HG03432 (cell line): Measurements from ENCODE around the gene PLEKHA7.
"Not testable (repeated sequence)": the region's sequence is repeated elsewhere in the genome, so short reads cannot be mapped to it uniquely, and the experiment has no call there.

ENCODE experiments used
- ATAC-seq: cut with Tn5 transposase; IDR thresholded peaks from one replicate; pipeline ENCODE4 v1.9.1; 2021; ENCODE audit warnings: mild to moderate bottlenecking, moderate library complexity; ENCODE audit not compliant: unreplicated experiment

Gene PLEKHA7

GRCh38 chr11:16917941-16918340, 96.3 kb downstream of the PLEKHA7 start:
- no peak for ATAC-seq

DNA sequence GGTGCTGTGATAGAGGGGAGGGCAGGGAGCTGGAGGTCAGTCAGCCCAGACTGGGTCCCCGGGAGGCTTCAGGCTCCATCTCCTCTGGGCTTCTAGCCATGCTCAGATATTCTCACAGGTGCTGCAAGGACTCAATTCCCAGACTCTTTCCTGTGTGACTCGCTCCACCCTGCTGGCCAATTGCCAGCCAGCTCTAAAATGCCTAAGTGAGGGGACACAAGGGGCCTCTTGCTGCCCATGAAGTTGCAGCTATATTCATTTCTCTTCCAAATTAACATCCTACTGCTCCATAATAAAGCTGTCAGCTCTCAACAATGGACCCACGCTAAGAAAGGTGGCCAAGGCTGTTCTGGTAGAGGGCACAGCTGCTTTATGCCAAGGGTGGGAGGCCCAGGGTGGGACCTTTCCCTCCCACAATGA, 101.5 kb downstream of the PLEKHA7 start:
- ATAC-seq: no peak

DNA sequence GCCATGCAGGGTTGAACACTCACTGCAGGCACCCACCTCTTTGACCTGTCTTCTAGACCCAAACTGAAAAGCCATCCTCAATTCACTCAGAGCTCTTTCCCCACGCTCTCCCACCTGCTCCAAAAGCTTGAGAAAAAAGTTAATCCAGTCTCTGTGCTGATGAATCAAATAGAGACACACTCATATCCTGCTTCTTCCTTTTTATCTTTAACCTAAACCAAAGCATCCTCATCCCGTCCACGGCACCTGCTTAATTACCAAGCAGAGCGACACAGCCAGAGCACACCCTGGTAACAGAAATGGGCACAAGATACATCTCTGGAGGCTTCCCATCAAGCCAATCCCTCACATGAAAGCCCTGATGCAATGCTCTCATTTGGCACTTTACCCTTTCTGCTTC, 102.6 kb downstream of the PLEKHA7 start:
- ATAC-seq: no peak

DNA sequence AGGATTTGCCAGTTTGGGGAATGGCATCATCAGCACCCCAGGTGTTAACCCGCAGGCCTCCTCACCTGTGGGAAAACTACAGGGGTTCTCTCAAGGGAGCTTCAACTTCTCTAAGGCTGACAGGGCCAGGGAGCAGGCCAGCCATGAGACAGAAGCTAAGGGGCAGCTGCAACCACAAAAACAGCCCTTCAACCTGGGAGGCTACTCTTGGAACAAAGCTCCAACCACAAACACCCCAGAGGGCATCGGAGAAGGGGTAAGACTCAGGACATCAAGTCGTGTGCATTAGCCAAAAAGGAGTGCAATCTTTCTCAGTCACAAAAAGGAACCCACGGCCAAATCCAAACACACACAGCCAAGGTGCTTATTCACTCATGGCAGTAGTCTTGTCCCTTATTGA, 103.0 kb downstream of the PLEKHA7 start:
- no peak for ATAC-seq

DNA sequence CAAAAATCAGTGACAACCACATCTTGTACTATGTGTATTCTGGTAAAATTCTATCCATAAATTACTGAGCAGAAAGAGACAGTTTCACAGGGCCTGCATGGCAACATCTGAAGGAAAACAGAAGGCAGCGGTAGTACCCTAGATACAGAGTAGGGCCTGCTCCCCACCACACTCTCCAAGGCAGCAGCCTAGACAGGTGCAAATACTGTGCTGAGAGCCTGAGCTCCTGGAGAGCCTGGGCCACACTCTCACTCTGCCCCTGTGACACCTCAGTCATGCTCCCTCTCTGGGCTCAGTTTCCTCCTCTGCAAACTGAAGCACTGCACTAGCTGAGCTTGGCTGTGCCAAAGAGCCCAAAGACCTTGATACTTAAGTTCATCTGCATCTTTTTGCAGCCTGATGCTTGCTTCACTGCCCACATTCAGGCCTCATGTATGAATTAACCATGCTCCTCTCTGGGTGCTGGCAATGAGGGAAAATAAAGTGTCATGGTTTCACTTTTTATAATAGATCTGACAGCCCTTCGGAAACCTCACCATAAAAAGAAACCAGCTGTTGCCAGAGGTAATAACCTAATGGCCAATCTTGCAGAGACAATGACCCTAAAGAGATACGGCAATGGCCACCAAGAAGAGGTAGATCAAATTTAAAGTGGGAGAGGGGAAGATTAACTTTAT, 104.7 kb downstream of the PLEKHA7 start:
- peak; percentile 89 for ATAC-seq

GRCh38 chr11:16905375-16905774, 108.8 kb downstream of the PLEKHA7 start:
- ATAC-seq: no peak

DNA sequence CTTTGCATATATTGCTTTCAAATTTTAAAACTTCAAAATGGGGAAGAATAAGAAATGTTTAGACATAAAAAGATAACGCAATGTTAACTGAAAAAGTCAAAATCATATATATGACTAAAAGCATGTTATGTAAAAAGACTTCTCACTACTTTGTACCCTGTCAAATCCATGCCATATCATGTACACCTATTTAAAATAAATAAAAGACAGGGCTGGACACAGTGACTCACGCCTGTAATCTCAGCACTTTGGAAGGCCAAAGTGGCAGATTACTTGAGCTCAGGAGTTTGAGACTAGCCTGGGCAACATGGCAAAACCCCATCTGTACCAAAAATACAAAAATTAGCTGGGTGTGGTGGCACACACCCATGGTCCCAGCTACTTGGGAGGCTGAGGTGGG, 109.5 kb downstream of the PLEKHA7 start:
- ATAC-seq: not testable (repeated sequence)

- ATAC-seq: peak; percentile 72
Observed at GRCh38 chr11:16902781-16903378, 111.3 kb downstream of the PLEKHA7 start.

- ATAC-seq: peak; percentile 83
Observed at GRCh38 chr11:16902182-16902581, 112.0 kb downstream of the PLEKHA7 start.

- no peak for ATAC-seq
Observed at GRCh38 chr11:16900491-16900890, 113.7 kb downstream of the PLEKHA7 start.

DNA sequence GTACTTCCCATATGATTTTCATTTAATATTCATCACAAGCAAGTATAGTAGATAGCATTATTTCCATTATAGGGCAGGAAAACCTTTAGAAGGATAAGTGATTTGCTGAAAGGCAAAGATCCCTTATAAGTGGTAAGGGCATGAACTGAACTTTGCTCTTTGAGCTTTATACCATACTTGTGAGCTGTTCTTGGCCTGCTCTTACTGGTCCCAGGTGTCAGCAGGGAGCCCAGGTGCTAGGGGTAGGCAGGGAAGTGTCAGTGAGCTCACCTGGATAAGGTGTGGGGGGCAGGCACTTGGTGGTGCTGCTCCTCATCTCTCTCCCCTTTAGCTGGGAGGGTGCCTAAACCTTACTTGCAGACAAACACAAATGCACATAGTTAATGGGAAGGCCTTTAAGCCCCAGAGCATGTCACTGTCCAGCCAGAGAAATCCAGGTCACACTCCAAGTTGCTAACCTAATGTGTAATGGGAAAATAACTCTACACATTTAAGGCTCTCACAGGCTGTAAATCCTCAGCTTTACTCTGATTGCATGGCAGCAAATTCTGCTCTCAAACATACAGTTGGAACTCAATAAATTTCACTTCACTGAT, 114.4 kb downstream of the PLEKHA7 start:
- ATAC-seq: no peak

- ATAC-seq: no peak
Observed at GRCh38 chr11:16898274-16898985, 115.8 kb downstream of the PLEKHA7 start.

DNA sequence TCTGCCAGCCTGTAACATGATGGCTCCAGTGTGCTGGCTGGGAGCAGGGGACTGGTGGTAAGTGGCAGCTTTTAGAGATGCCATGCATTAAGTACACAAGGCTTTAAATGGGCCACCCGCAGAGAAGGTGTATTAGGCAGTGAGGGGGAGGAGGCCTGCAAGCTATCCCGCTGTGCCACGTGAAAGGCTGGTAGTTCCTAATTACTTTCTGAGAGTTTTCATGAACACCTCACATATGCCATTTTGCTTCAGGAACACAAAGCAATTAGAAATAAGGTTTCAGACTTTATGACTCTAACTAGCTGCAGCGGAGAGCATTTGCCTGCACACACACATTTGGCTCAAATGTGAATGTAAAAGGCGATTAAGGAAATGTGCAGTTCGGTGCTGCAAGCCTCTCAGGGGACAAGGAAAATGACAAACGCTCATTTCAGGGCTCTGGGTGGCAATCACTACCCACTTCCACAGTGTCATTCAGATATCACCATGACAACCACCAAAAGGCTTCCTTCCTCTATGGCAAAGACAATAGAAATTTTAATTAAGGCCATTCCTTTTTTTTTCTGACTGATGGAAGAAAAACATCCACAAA, 116.6 kb downstream of the PLEKHA7 start:
- ATAC-seq: no peak

DNA sequence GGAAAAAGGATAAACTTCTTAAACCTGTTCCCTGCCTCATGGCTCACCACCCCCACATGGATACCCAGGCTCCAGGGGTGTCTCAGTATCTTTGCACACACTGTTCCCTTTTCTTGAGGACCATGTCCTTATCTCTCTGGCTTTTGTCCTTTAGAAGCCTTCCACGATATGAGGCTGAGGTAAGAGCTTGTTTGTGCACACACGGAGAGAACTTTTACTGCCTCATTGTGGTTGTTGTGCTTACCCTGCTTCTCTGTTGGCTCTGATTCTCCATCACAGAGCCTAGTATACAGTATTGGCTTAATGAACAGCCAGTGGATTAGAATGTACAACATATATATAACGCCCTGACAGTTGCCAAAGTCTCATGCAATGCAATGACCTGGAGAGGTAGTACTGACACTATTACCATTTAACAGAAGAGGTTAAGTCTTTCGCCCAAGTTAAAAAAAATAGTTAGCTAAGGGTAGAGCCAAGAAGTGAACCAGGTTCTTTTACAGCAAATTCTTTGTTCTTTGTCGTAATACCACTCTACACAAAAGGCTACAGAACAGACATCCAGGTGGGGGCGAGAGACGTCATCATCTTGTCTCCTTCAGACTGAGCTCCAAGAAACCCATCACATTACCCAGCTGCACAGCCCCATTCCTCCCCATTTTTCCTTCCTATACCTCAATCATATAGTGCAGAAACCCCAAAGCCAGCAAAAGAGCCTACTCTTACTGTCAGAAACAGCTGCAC, 117.3 kb downstream of the PLEKHA7 start:
- ATAC-seq: no peak

DNA sequence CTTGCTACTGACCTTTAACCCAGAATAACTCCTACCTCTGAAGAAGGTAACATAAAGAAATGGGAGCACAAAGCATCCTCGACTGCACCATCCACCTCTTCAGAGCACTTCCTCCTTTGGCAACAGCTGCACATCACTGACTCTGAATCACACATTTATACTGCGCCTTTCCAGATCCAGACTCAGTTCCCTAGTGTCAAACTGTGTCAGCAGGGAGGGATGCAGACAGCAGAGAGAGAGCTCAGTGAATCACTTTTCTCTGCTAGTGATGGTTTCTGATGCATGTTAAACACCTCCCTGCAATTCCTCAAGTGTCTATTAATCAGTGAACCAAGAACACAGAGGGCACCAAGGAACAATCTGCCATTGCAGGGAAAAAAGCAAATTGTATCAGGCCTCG, 118.9 kb downstream of the PLEKHA7 start:
- no peak for ATAC-seq

- ATAC-seq: no peak
Observed at GRCh38 chr11:16893456-16894066, 120.7 kb downstream of the PLEKHA7 start.

GRCh38 chr11:16891964-16892363, 122.2 kb downstream of the PLEKHA7 start:
- ATAC-seq: no peak

GRCh38 chr11:16891165-16891564, 123.0 kb downstream of the PLEKHA7 start:
- ATAC-seq: no peak

DNA sequence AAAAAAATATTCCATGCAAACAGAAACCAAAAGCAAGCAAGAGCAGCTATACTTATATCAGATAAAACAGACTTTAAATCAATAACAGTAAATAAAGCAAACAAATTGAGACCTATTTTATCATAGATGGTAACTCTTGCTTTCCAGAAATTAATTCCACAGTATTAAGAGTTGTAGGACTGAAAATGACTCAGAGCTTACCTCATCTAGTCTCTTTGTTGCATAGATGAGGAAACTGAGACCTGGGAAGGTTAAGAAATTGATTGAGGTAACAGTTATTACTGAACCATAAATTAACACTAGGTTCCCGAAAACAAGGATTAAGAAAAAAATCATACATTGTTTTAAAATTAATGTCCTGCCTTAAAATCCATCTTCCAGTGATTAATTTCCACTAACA, 123.8 kb downstream of the PLEKHA7 start:
- no peak for ATAC-seq

DNA sequence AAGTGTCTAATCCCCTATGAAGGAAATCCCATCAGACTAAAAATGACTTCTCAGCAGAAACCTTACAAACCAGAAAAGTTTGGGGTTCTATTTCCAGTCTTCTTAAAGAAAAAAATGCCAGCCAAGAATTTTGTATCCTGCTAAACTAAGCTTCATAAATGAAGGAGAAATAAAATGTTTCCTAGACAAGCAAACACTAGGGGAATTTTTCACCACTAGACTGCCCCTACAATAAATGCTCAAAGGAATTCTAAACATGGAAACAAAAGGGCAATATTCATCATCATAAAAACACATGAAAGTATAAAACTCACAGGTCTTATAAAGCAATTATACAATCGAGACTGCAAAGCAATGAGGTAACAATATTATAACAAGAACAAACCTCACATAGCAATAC, 124.3 kb downstream of the PLEKHA7 start:
- no peak for ATAC-seq
